AG04449 (cell line): ENCODE data around the gene CFAP52.
A peak's percentile ranks its signal among the peaks of the same experiment; 100 is the strongest.
"Not testable (repeated sequence)": the region's sequence is repeated elsewhere in the genome, so short reads cannot be mapped to it uniquely, and the experiment has no call there.

Experiments used
- CTCF ChIA-PET: fragments of 350-600 bp; formaldehyde crosslinking; extraction: SDS; loops from one replicate; lab custom pipeline; 2021; ENCODE audit warnings: antibody characterized with exemption; lab: Yijun Ruan, JAX
- POLR2A ChIA-PET: fragments of 400-600, 350-600 bp; formaldehyde crosslinking; extraction: SDS; loops from one replicate; lab custom pipeline; 2020; ENCODE audit warnings: antibody characterized with exemption, inconsistent platforms; lab: Yijun Ruan, JAX
- DNase-seq: peaks from one replicate; pipeline ENCODE4 v3.0.0-alpha.2; 2010; ENCODE audit warnings: low read depth, low spot score
- H3K4me3 ChIP-seq: 2 replicates; pipeline ENCODE4 v1.5.1; 2011; ENCODE audit warnings: low read depth, mild to moderate bottlenecking, control low read depth, low read length
- CTCF ChIP-seq: IDR thresholded peaks from one replicate; pipeline ENCODE4 v1.5.1; 2011; ENCODE audit warnings: mild to moderate bottlenecking, moderate library complexity, low read length, control low read depth, inconsistent platforms; ENCODE audit not compliant: insufficient read depth; ENCODE audit errors: missing control alignments

CFAP52 gene

GRCh38 chr17:9566067-9566466 lies 10.4 kb upstream of the CFAP52 start:
- no peak for TF ChIP-seq CTCF
- no peak overlapping the region for H3K4me3 ChIP-seq
- no peak for DNase-seq
- CTCF ChIA-PET: interaction anchor here (1.4 to 4.4 kb wide), 2 partner anchors 9 to 10 kb away, joined by 4 to 34 read pairs; partner anchors contain the start of genes CFAP52 and STX8
- POLR2A ChIA-PET: no interaction called here

GRCh38 chr17:9566739-9567138 lies 9.7 kb upstream of the CFAP52 start:
- CTCF ChIA-PET: interaction anchor here (1.4 to 4.4 kb wide), 2 partner anchors 9 kb away, joined by 4 to 34 read pairs; partner anchors contain the start of genes CFAP52 and STX8
- POLR2A ChIA-PET, H3K4me3 ChIP-seq, DNase-seq: not testable (repeated sequence)

- CTCF ChIA-PET: no interaction called here
- H3K4me3 ChIP-seq: no peak overlapping the region
- no peak for DNase-seq
- POLR2A ChIA-PET: no interaction called here
- TF ChIP-seq CTCF: no peak
Measured at GRCh38 chr17:9568004-9568403, 8.4 kb upstream of the CFAP52 start.

GRCh38 chr17:9568957-9569588 lies 7.4 kb upstream of the CFAP52 start:
- TF ChIP-seq CTCF: no peak
- no peak overlapping the region for H3K4me3 ChIP-seq
- ChIA-PET CTCF (interaction anchor here (0.7 to 1.3 kb wide), 5 partner anchors 8 to 21 kb away, joined by 3 read pairs; no protein-coding TSS in a partner anchor), POLR2A (no interaction called here)
- no peak for DNase-seq

- CTCF ChIA-PET: no interaction called here
- no peak overlapping the region for H3K4me3 ChIP-seq
- no peak for DNase-seq
- no peak for TF ChIP-seq CTCF
- POLR2A ChIA-PET: no interaction called here
Measured at GRCh38 chr17:9571201-9571600, 5.2 kb upstream of the CFAP52 start.

- H3K4me3 ChIP-seq: peak within 1 kb of the TSS; percentile 81
- CTCF ChIA-PET: interaction anchor here (3.6 kb wide), 1 partner anchor 10 kb away, joined by 34 read pairs; no protein-coding TSS in a partner anchor
- DNase-seq: peak; percentile 37
- TF ChIP-seq CTCF: no peak
- POLR2A ChIA-PET: no interaction called here
Measured at GRCh38 chr17:9575381-9576101, 901 bp upstream of the CFAP52 start, which contains the start of gene STX8. TSS of gene STX8 (minus strand) at chr17:9575820. CDS start at chr17:9575808, 12 bp downstream.
